Stimulated activated CD8-positive, alpha-beta memory T cell treated with anti-CD3 and anti-CD28 coated beads, Interleukin-15, amount 100 ng/mL, for 48 hours (primary cell): ENCODE data around the gene CEP152.
A peak's percentile ranks its signal among the peaks of the same experiment; 100 is the strongest.
"Not testable (repeated sequence)": the region's sequence is repeated elsewhere in the genome, so short reads cannot be mapped to it uniquely, and the experiment has no call there.

Experiments used
- DNase-seq, 2 donors: peaks; one replicate each; pipeline ENCODE4 v3.0.0-alpha.2; 2020; ENCODE audit warnings: low read depth in 2 of 2

Gene CEP152, protein sequence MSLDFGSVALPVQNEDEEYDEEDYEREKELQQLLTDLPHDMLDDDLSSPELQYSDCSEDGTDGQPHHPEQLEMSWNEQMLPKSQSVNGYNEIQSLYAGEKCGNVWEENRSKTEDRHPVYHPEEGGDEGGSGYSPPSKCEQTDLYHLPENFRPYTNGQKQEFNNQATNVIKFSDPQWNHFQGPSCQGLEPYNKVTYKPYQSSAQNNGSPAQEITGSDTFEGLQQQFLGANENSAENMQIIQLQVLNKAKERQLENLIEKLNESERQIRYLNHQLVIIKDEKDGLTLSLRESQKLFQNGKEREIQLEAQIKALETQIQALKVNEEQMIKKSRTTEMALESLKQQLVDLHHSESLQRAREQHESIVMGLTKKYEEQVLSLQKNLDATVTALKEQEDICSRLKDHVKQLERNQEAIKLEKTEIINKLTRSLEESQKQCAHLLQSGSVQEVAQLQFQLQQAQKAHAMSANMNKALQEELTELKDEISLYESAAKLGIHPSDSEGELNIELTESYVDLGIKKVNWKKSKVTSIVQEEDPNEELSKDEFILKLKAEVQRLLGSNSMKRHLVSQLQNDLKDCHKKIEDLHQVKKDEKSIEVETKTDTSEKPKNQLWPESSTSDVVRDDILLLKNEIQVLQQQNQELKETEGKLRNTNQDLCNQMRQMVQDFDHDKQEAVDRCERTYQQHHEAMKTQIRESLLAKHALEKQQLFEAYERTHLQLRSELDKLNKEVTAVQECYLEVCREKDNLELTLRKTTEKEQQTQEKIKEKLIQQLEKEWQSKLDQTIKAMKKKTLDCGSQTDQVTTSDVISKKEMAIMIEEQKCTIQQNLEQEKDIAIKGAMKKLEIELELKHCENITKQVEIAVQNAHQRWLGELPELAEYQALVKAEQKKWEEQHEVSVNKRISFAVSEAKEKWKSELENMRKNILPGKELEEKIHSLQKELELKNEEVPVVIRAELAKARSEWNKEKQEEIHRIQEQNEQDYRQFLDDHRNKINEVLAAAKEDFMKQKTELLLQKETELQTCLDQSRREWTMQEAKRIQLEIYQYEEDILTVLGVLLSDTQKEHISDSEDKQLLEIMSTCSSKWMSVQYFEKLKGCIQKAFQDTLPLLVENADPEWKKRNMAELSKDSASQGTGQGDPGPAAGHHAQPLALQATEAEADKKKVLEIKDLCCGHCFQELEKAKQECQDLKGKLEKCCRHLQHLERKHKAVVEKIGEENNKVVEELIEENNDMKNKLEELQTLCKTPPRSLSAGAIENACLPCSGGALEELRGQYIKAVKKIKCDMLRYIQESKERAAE (N-terminal part only)

GRCh38 chr15:48810414-48811324 lies at the start of gene CEP152:
Gene CEP152, minus strand, starts transcription at chr15:48811069. Its CDS starts 5,420 bp downstream, at chr15:48805649.
- peak; percentile 98 to 99 for DNase-seq

DNA sequence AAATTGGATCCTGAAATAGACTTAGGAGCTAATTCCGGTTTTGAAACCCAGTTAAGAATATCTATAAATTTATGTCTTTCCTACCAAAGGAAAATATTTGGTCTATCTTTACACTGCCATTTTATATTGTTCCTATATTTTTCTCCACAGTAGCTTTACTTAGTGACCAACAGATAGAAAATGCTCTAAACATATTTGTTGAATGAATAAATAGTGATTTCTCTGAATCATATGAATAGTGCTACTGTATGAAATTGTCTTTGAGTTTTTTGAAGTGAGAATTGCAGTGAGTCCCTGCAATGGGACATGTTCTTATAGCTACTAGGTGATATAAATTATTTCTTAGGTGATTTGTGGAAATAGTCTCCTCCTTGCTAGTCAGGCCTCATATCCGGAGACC lies 48.6 kb upstream of the CEP152 start:
- DNase-seq, result no peak

GRCh38 chr15:48858401-48858800 lies 47.5 kb upstream of the CEP152 start:
- no peak for DNase-seq

GRCh38 chr15:48856942-48857341 lies 46.1 kb upstream of the CEP152 start:
- no peak for DNase-seq

DNA sequence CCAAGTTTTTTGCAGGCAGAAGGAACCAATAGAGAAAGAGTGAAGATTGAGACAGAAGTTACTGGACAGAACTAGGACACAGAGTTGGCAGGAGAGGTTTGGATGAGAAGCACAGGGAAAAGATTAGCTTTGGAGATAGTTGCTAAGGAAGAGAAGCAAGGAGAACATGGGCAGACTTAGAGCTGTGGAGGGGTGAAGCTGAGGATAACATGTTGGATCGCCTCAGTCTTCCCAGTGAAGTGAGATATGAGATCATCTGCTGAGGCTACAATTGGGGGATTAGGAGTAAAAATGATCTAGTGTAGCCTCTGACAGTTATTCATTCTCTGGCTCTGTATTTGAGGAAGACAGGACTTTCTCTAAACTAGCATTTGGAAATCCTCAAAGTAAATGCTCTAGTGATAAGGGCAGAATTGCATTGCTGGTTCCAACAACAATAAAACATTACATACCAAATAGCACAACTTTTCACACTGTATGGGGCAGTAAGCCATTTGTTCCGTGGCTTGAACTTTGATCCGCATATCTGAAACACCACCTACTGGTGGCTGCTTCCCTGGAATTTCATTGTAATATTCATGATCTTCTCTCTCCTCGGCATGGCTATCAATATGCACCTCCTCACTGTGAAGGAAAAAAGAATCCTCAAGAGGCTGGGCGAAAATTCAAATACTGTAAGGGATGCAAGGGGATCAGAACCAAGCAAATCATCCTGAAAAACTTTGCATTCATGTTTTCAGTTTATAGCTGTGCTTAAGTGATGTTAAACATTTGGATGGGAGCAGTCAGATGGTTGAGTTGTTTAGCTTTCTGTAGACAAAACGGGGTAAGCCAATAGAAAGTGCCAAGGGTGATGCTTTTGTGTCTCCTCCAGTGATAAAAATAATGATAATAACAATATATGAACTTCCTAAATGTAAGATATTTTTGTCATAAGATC lies 44.9 kb upstream of the CEP152 start:
- no peak for DNase-seq

GRCh38 chr15:48854434-48854833 lies 43.6 kb upstream of the CEP152 start:
- not testable (repeated sequence) for DNase-seq

DNA sequence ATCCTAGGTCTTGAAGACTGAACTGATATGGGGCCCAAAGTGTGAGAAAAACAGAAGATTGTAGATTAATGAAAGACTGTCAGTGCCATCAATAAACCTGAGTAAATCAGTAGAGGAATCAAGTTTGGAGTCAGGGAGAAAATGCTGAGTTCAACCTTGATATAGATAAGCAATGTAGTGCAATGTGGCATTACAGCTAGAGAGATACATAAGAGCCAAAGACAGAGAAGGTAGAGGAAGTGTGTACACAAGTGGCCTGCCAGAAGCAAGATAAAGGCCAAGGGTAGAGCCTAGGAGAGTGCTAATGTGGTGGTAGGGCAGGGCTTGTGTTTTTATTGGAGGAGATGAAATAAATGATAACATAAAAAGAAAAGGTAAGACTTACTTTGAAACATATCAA lies 41.1 kb upstream of the CEP152 start:
- DNase-seq, result no peak

DNA sequence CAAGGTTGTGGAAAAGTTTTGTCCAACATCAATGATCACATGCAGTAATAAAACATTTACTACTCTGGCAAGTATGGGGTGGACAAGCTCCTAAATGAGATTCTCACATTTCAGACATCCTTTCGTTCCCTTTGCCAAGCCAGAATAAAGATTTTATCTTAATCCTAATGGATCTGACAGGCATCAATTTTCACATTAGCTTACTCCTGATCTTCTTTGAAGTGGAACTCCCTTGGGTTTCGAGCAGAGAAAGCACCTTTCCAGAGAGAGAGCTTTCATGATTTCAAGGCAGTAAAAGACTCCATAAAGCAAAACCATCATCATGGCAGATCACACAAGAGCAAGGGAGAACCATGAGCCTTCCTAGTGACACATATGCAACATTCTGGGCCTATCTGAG lies 39.8 kb upstream of the CEP152 start:
- no peak for DNase-seq

DNA sequence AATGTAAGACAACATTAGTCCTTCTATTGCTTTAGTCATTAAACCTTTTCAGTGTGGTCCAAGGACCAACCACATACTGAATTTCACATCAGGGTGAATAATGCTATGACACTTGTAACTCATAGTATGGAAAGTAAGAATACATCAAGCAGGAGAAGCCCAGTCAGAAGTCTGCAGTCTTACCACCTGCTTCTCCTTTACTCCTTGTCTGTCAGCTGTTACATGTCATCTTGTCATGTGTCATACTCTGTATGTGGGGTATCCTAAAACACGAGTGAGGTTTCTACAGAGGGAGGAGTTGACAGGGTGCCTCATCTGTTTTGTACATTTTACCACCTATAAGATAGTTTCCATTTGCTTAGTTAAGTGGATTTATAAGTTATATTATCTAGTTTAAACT lies 34.3 kb upstream of the CEP152 start:
- no peak for DNase-seq

- DNase-seq, result no peak
These were observed 31.6 kb upstream of the CEP152 start for GRCh38 chr15:48842501-48842900.

- no peak for DNase-seq
These were observed 23.9 kb upstream of the CEP152 start for GRCh38 chr15:48834756-48835155.

GRCh38 chr15:48833526-48834239 lies 22.8 kb upstream of the CEP152 start:
- DNase-seq, result no peak

- no peak for DNase-seq
These were observed 21.8 kb upstream of the CEP152 start for GRCh38 chr15:48832648-48833047.

DNA sequence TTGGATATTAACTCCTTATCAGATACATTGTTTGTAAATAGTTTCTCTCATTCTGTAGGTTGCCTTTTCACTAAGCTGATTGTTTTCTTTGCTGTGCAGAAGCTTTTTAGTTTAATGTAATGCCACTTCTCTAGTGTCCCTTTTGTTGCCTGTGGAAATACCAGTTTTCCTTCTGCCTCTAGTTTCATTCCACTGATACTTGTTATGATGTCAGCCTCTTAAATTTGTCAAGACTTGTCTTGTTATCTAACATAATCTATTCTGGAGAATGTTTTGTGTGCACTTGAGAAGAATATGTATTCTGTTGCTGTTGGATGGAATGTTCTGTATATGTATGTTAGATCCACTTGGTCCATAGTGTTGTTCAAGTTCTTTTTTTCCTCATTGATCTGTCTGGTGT lies 18.0 kb upstream of the CEP152 start:
- no peak for DNase-seq

GRCh38 chr15:48828471-48828870 lies 17.6 kb upstream of the CEP152 start:
- DNase-seq, result no peak

DNA sequence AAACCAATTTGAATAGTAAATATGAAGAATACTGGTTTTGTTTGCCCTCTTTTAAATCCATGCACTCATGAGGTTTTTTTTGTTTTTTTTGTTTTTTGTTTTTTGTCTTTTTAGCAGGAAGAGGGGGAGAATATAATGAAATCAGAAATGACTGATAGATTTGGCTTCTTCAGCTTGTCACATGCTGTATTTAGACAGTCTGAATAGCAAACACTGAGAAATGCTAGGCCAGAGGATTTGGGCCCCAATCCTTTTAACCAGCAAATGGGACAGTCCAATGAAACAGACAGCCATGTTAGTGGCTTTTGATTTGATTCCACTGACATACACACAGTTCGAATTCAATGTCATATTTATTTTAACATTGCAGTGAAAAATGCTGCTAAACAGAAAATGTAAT lies 14.2 kb upstream of the CEP152 start:
- no peak for DNase-seq

GRCh38 chr15:48823706-48824105 lies 12.8 kb upstream of the CEP152 start:
- no peak for DNase-seq

GRCh38 chr15:48823237-48823636 lies 12.4 kb upstream of the CEP152 start:
- DNase-seq, result no peak

DNA sequence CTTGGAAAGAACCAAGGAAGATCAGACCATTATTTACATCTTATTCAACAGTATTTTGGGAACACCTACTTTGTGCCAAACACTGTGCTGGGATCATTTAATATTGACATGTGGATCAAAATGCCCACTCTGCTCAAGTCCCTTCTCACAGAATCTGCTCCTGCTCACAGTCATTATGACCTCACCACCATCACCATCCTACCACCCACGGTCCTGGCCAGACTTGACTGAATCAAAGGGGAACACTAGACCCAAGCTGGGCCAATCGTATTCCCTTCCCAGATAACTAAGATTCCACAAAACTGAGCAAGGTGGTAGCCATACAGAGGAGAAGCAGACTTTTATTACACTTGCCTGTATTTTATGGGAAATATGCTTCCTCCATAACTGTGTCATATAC lies 3.4 kb upstream of the CEP152 start:
- no peak for DNase-seq
